Natural killer cell (primary cell): Measurements from ENCODE around the gene PDC. TPM values are rescaled to one million over a fixed set of nuclear protein-coding genes. Genes with fewer than 3 reads are reported as not detected.
"Not testable (repeated sequence)": the region's sequence is repeated elsewhere in the genome, so short reads cannot be mapped to it uniquely, and the experiment has no call there.

Source experiments
- ATAC-seq, 3 donors: fragments of 150-1000 bp in 2 of 3; fragments of 200-7000 bp in 1 of 3; cut with Tn5 transposase; 1 replicate in 1 of 3; 2 replicates in 2 of 3; pipeline ENCODE4 v1.10.0; 2021; ENCODE audit warnings: mild to moderate bottlenecking in 2 of 3, moderate library complexity in 2 of 3
- DNase-seq, 2 donors: peaks; one replicate each; pipeline versions ENCODE4 v3.0.0 to v3.0.0-alpha.2; 2013 to 2021; ENCODE audit warnings: mixed read lengths in 1 of 2
- H3K27ac ChIP-seq: one replicate; pipeline ENCODE4 v1.5.1; 2013; ENCODE audit warnings: mild to moderate bottlenecking, low read length
- H3K27me3 ChIP-seq: one replicate; pipeline ENCODE4 v1.6.1; 2013; ENCODE audit warnings: low read length; ENCODE audit not compliant: control insufficient read depth, insufficient read depth
- H3K36me3 ChIP-seq: one replicate; pipeline ENCODE4 v1.6.1; 2013; ENCODE audit warnings: low read length; ENCODE audit not compliant: control insufficient read depth, insufficient read depth
- H3K4me1 ChIP-seq: one replicate; pipeline ENCODE4 v1.6.1; 2013; ENCODE audit warnings: low read length; ENCODE audit not compliant: control insufficient read depth, insufficient read depth
- H3K4me3 ChIP-seq: one replicate; pipeline ENCODE4 v1.5.1; 2013; ENCODE audit warnings: low read length
- H3K9me3 ChIP-seq: one replicate; pipeline ENCODE4 v1.6.1; 2013; ENCODE audit warnings: low read length; ENCODE audit not compliant: control insufficient read depth, insufficient read depth
- H3K27ac Mint-ChIP-seq, 2 donors: one replicate each; pipeline ENCODE4 v1.8.0; 2022; ENCODE audit warnings: mild to moderate bottlenecking in 2 of 2, mixed read lengths in 2 of 2, moderate library complexity in 1 of 2
- H3K27me3 Mint-ChIP-seq, 2 donors: one replicate each; pipeline ENCODE4 v1.8.0; 2022; ENCODE audit warnings: low read depth in 2 of 2, mixed read lengths in 2 of 2
- H3K36me3 Mint-ChIP-seq: one replicate; pipeline ENCODE4 v1.8.0; 2022; ENCODE audit warnings: mixed read lengths
- H3K4me1 Mint-ChIP-seq, 2 donors: one replicate each; pipeline ENCODE4 v1.8.0; 2022; ENCODE audit warnings: mixed read lengths in 2 of 2
- H3K4me3 Mint-ChIP-seq: one replicate; pipeline ENCODE4 v1.8.0; 2022; ENCODE audit warnings: mild to moderate bottlenecking, moderate library complexity, mixed read lengths
- H3K9me3 Mint-ChIP-seq, 2 donors: one replicate each; pipeline ENCODE4 v1.8.0; 2022; ENCODE audit warnings: mixed read lengths in 2 of 2
- CTCF ChIP-seq: fragments of 200-600 bp; IDR thresholded peaks from one replicate; pipeline ENCODE4 v1.8.0; 2022; ENCODE audit warnings: antibody characterized with exemption
- WGBS: methylation state at CpG from one replicate; pipeline ENCODE4 v1.1.7; 2013; ENCODE audit warnings: missing lambda C conversion rate; ENCODE audit not compliant: insufficient coverage; 5-methylcytosine and 5-hydroxymethylcytosine counted together
- intact Hi-C: fragments of 100-400 bp; cut with micrococcal nuclease; formaldehyde crosslinking; loops from one replicate; pipeline ENCODE4 v1.14.2; 2022
- total RNA-seq, 4 donors: library from RNA; stranded (reverse); fragments of 120-200 nt in 1 of 4; gene quantifications; one replicate each; pipeline versions ENCODE4 v1.2.3 to v1.2.4, GENCODE V29; 2013 to 2022

Gene PDC
- total RNA-seq, 3 donors from 2014 or later (not counting 1 experiment from before 2014, with no cell fraction given), result not detected

GRCh38 chr1:186476264-186477040, 15.5 kb upstream of the PDC start:
- Histone ChIP-seq H3K27me3 (no peaks in the 10 kb centered on the region), H3K9me3 (no peaks in the 10 kb centered on the region), H3K36me3 (no peaks in the 10 kb centered on the region), H3K27ac (no peak overlapping the region), H3K4me1 (no peaks in the 10 kb centered on the region), H3K4me3 (no peak overlapping the region)
- DNase-seq (no peak), ATAC-seq (no peak)
- no peak for TF ChIP-seq CTCF
- intact Hi-C loops, result no loop called here
- Mint-ChIP-seq H3K27ac (no peak overlapping the region), H3K4me1 (no peaks in the 10 kb centered on the region), H3K36me3 (no peaks in the 10 kb centered on the region), H3K9me3 (no peaks in the 10 kb centered on the region), H3K27me3 (no peaks in the 10 kb centered on the region), H3K4me3 (no peak overlapping the region)
- WGBS, result 44% methylated on average over 3 of the region's 5 CpGs

- no peak for TF ChIP-seq CTCF
- Mint-ChIP-seq H3K27ac (no peak overlapping the region), H3K4me3 (no peak overlapping the region), H3K4me1 (no peaks in the 10 kb centered on the region), H3K36me3 (no peaks in the 10 kb centered on the region), H3K27me3 (no peaks in the 10 kb centered on the region), H3K9me3 (no peaks in the 10 kb centered on the region)
- Histone ChIP-seq H3K27me3 (no peaks in the 10 kb centered on the region), H3K4me1 (no peaks in the 10 kb centered on the region), H3K36me3 (no peaks in the 10 kb centered on the region), H3K27ac (no peak overlapping the region), H3K4me3 (no peak overlapping the region), H3K9me3 (no peaks in the 10 kb centered on the region)
- no peak for ATAC-seq
- DNase-seq, result no peak
- whole genome bisulfite sequencing, result 100% methylated on average over 2 of the region's 2 CpGs
- intact Hi-C loops, result no loop called here
Measured at GRCh38 chr1:186474208-186474607, 13.3 kb upstream of the PDC start.

DNA sequence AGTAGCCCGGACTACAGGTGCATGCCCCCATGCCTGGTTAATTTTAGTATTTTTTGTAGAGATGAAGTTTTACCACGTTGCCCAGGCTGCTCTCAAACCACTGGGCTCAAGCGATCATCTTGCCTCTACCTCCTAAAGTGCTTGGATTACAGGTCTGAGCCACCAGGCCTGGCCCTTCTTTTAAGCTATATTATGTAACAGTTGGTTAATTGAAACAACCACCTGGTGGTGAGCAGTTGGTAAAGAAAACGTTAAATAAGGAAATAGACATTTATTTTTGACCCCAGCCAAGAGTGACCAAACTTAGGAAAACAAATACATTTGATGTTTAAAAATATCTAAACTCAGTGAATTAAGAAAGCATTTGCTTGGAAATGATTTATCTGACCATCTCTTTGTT, 12.1 kb upstream of the PDC start:
- H3K27me3 Mint-ChIP-seq, result no peaks in the 10 kb centered on the region
- H3K27ac Mint-ChIP-seq, result no peak overlapping the region
- no peaks in the 10 kb centered on the region for H3K4me1 Mint-ChIP-seq
- H3K4me3 ChIP-seq, result no peak overlapping the region
- no peaks in the 10 kb centered on the region for H3K4me1 ChIP-seq
- intact Hi-C loops, result no loop called here
- 74% methylated on average over 4 of the region's 4 CpGs for WGBS
- DNase-seq (no peak), ATAC-seq (no peak)
- TF ChIP-seq CTCF, result no peak
- H3K36me3 ChIP-seq, result no peaks in the 10 kb centered on the region
- H3K27ac ChIP-seq, result no peak overlapping the region
- no peaks in the 10 kb centered on the region for H3K36me3 Mint-ChIP-seq
- H3K4me3 Mint-ChIP-seq, result no peak overlapping the region
- no peaks in the 10 kb centered on the region for H3K27me3 ChIP-seq
- H3K9me3 ChIP-seq, result no peaks in the 10 kb centered on the region
- H3K9me3 Mint-ChIP-seq, result no peaks in the 10 kb centered on the region

- H3K36me3 ChIP-seq, result no peaks in the 10 kb centered on the region
- Mint-ChIP-seq H3K4me3 (no peak overlapping the region), H3K27ac (no peak overlapping the region), H3K9me3 (no peaks in the 10 kb centered on the region), H3K27me3 (peaks cover 0 to 3% of the 10 kb centered on the region in 2 donors), H3K4me1 (no peaks in the 10 kb centered on the region), H3K36me3 (no peaks in the 10 kb centered on the region)
- H3K9me3 ChIP-seq, result no peaks in the 10 kb centered on the region
- H3K27me3 ChIP-seq, result no peaks in the 10 kb centered on the region
- DNase-seq (no peak), ATAC-seq (no peak)
- WGBS, result 94% methylated on average over 2 of the region's 2 CpGs
- H3K27ac ChIP-seq, result no peak overlapping the region
- no peak overlapping the region for H3K4me3 ChIP-seq
- intact Hi-C loops, result no loop called here
- no peaks in the 10 kb centered on the region for H3K4me1 ChIP-seq
- TF ChIP-seq CTCF, result no peak
Measured at GRCh38 chr1:186465946-186466345, 5.0 kb upstream of the PDC start.

- H3K27ac ChIP-seq, H3K36me3 ChIP-seq, intact Hi-C loops, H3K4me1 ChIP-seq, H3K27me3 ChIP-seq, H3K4me3 ChIP-seq, DNase-seq, ATAC-seq, H3K27me3 Mint-ChIP-seq, H3K9me3 ChIP-seq, H3K27ac Mint-ChIP-seq, H3K4me3 Mint-ChIP-seq, H3K36me3 Mint-ChIP-seq, H3K9me3 Mint-ChIP-seq, H3K4me1 Mint-ChIP-seq: not testable (repeated sequence)
Measured at GRCh38 chr1:186465491-186465890, 4.6 kb upstream of the PDC start.
